ENCODE results near the gene E2F6. TPM values are rescaled to one million over a fixed set of nuclear protein-coding genes. Genes with fewer than 3 reads are reported as not detected.

E2F6 gene
- total and polyA plus RNA-seq, 2 of the 8 experiments (the other 6 are each of a cell fraction or from before 2014, with no cell fraction given): 8.3 to 14.9 TPM

GRCh38 chr2:11483806-11484617 lies 18.1 kb upstream of the E2F6 start (continued):
- TF ChIP-seq CHD7 (IDR thresholded peaks at IDR 0.05; ENCODE audit: insufficient replicate concordance, low read length) (no peak), SAP30 (IDR thresholded peaks at IDR 0.05; ENCODE audit: insufficient read depth, insufficient replicate concordance, low read length) (no peak), SUZ12 (IDR thresholded peaks at IDR 0.05; ENCODE audit: low read length) (no peak), RFX5 (IDR thresholded peaks at IDR 0.05; ENCODE audit: borderline replicate concordance, low read depth, low read length) (no peak), CBX8 (IDR thresholded peaks at IDR 0.05; ENCODE audit: borderline replicate concordance, low read depth, low read length) (no peak), ATF2 (IDR thresholded peaks at IDR 0.05; ENCODE audit: low read length) (no peak)

All from H1 (cell line).